Naive B cell (primary cell): Measurements from ENCODE around the gene HOXA13. TPM values are rescaled to one million over a fixed set of nuclear protein-coding genes. Genes with fewer than 3 reads are reported as not detected.
A peak's percentile ranks its signal among the peaks of the same experiment; 100 is the strongest.

Experiments
- ATAC-seq, 2 donors: fragments of 150-1000 bp; cut with Tn5 transposase; 2 replicates each; pipeline ENCODE4 v1.10.0; 2021; ENCODE audit warnings: low read depth in 2 of 2, mild to moderate bottlenecking in 2 of 2, moderate library complexity in 2 of 2
- DNase-seq: peaks from one replicate; pipeline ENCODE4 v3.0.0; 2022
- H3K27ac Mint-ChIP-seq, 6 donors: one replicate each; pipeline ENCODE4 v1.8.0; 2020 to 2022; ENCODE audit warnings: mild to moderate bottlenecking in 6 of 6, mixed read lengths in 6 of 6, moderate library complexity in 5 of 6, inconsistent platforms in 2 of 6
- H3K27me3 Mint-ChIP-seq, 3 donors: one replicate each; pipeline ENCODE4 v1.8.0; 2021 to 2022; ENCODE audit warnings: mixed read lengths in 3 of 3, mild to moderate bottlenecking in 1 of 3
- H3K36me3 Mint-ChIP-seq, 2 donors: one replicate each; pipeline ENCODE4 v1.8.0; 2020 to 2022; ENCODE audit warnings: mixed read lengths in 2 of 2, inconsistent platforms in 1 of 2, mild to moderate bottlenecking in 1 of 2
- H3K4me1 Mint-ChIP-seq, 3 donors: one replicate each; pipeline ENCODE4 v1.8.0; 2020 to 2022; ENCODE audit warnings: mixed read lengths in 3 of 3, inconsistent platforms in 1 of 3, mild to moderate bottlenecking in 1 of 3, moderate library complexity in 1 of 3
- H3K4me3 Mint-ChIP-seq, 8 donors: one replicate each; pipeline ENCODE4 v1.8.0; 2020 to 2022; ENCODE audit warnings: mild to moderate bottlenecking in 8 of 8, mixed read lengths in 8 of 8, moderate library complexity in 8 of 8, inconsistent platforms in 2 of 8
- H3K9me3 Mint-ChIP-seq, 7 donors: one replicate each; pipeline ENCODE4 v1.8.0; 2020 to 2022; ENCODE audit warnings: mixed read lengths in 7 of 7, mild to moderate bottlenecking in 5 of 7, inconsistent platforms in 2 of 7, moderate library complexity in 1 of 7
- polyA plus RNA-seq, 6 donors: library from polyadenylated mRNA; unstranded; fragments of 300-500 nt; fragmentation: Illumina TruSeq; gene quantifications; one replicate each; pipeline ENCODE4 v1.2.3, GENCODE V29; 2021; ENCODE audit warnings: low read depth in 6 of 6

HOXA13 gene
- polyA plus RNA-seq, 6 donors from 2014 or later, result not detected

DNA sequence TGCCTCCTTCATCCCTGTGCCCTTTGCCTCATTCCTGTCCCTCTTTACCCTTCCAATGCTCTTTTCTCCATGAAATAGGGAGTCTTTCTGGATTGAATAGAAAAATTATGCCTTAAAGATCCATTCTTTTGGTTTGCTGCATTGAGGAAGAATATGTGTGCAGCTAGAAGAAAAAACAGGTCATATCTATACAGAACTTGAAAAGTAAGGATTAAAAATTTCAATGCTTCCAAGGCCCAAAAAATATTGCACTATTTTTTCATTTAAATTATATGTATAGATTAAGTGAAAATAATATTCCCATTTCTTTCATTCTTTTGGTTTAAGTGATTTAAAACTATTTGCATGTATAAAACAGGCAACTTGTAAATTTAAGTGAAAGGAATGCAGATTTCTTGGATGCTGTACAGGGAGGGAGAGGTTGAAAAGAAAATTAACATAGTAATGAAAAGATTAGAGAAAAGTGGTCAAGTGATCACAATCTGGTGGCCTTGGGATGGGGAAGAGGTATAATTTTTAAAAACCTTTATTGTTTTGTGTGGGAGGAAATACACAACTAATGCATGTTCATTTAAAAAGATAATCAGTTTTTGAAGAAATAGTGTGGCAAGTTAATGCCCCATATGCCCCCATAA is 24.2 kb upstream of the HOXA13 start:
- ATAC-seq (no peak), DNase-seq (no peak)
- H3K9me3 Mint-ChIP-seq, result peaks cover 0 to 3% (median 0%) of the 10 kb centered on the region in 7 donors
- H3K27me3 Mint-ChIP-seq, result peaks cover 82 to 89% (median 85%) of the 10 kb centered on the region in 3 donors
- H3K4me1 Mint-ChIP-seq, result peaks cover 0 to 11% (median 9%) of the 10 kb centered on the region in 3 donors
- no peaks in the 10 kb centered on the region for H3K36me3 Mint-ChIP-seq
- no peak overlapping the region for H3K27ac Mint-ChIP-seq
- no peak overlapping the region for H3K4me3 Mint-ChIP-seq

GRCh38 chr7:27221201-27221797 is 21.4 kb upstream of the HOXA13 start:
- ATAC-seq (no peak), DNase-seq (no peak)
- Mint-ChIP-seq H3K27ac (no peak overlapping the region), H3K4me3 (peak overlapping the region in 4 of 8 donors; percentile 25 to 59 (median 48)), H3K9me3 (peaks cover 0 to 3% (median 0%) of the 10 kb centered on the region in 7 donors), H3K4me1 (peaks cover 0 to 11% (median 9%) of the 10 kb centered on the region in 3 donors), H3K36me3 (no peaks in the 10 kb centered on the region), H3K27me3 (peaks cover 78 to 90% (median 85%) of the 10 kb centered on the region in 3 donors)

GRCh38 chr7:27220440-27220955 is 20.6 kb upstream of the HOXA13 start:
- peak; percentile 35 to 41 for ATAC-seq
- H3K9me3 Mint-ChIP-seq, result peaks cover 0 to 3% (median 0%) of the 10 kb centered on the region in 7 donors
- H3K36me3 Mint-ChIP-seq, result peaks cover 0 to under 1% of the 10 kb centered on the region in 2 donors
- no peak overlapping the region for H3K27ac Mint-ChIP-seq
- DNase-seq, result no peak
- peak overlapping the region in 5 of 8 donors; percentile 10 to 71 (median 47) for H3K4me3 Mint-ChIP-seq
- peaks cover 83 to 94% (median 89%) of the 10 kb centered on the region in 3 donors for H3K27me3 Mint-ChIP-seq
- H3K4me1 Mint-ChIP-seq, result peaks cover 0 to 11% (median 9%) of the 10 kb centered on the region in 3 donors

GRCh38 chr7:27219821-27220220 is 19.9 kb upstream of the HOXA13 start:
- Mint-ChIP-seq H3K4me3 (peak overlapping the region in 6 of 8 donors; percentile 25 to 81 (median 54)), H3K27me3 (peaks cover 86 to 94% (median 89%) of the 10 kb centered on the region in 3 donors), H3K9me3 (peaks cover 0 to under 1% (median 0%) of the 10 kb centered on the region in 7 donors), H3K4me1 (peaks cover 0 to 11% (median 9%) of the 10 kb centered on the region in 3 donors), H3K27ac (peak overlapping the region in 1 of 6 donors; percentile 76), H3K36me3 (peaks cover 0 to 7% of the 10 kb centered on the region in 2 donors)
- DNase-seq (no peak), ATAC-seq (no peak)

GRCh38 chr7:27217951-27218350 is 18.1 kb upstream of the HOXA13 start:
- peaks cover 11 to 13% (median 11%) of the 10 kb centered on the region in 3 donors for H3K4me1 Mint-ChIP-seq
- H3K27me3 Mint-ChIP-seq, result peaks cover 87 to 93% (median 92%) of the 10 kb centered on the region in 3 donors
- no peak overlapping the region for H3K4me3 Mint-ChIP-seq
- no peak for DNase-seq
- H3K36me3 Mint-ChIP-seq, result peaks cover 0 to 7% of the 10 kb centered on the region in 2 donors
- ATAC-seq, result no peak
- no peak overlapping the region for H3K27ac Mint-ChIP-seq
- H3K9me3 Mint-ChIP-seq, result no peaks in the 10 kb centered on the region

DNA sequence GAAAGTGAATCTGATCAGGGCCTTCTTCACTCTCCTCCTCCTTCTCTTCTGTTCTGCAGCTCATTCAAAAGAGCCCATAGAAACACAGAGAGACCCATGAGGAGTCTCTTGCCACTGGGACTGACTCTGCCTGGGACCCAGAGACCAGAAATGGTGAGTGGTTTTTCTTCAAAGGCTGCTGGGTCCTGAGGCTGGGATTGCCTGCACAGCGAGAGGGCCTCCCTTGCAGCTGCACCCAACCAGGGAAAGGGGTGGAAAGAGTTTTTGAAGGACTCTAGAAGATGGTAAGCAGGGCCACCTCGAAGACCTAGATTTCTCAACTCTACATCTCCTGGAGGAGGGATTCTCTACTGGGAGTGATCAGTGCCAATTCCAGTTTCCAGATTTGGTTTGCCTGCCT is 15.5 kb upstream of the HOXA13 start:
- ATAC-seq (no peak), DNase-seq (no peak)
- H3K27me3 Mint-ChIP-seq, result peaks cover 81 to 94% (median 94%) of the 10 kb centered on the region in 3 donors
- peaks cover 13 to 24% (median 18%) of the 10 kb centered on the region in 3 donors for H3K4me1 Mint-ChIP-seq
- H3K27ac Mint-ChIP-seq, result peak overlapping the region in 2 of 6 donors; percentile 17 to 52
- no peaks in the 10 kb centered on the region for H3K9me3 Mint-ChIP-seq
- peaks cover 0 to 7% of the 10 kb centered on the region in 2 donors for H3K36me3 Mint-ChIP-seq
- H3K4me3 Mint-ChIP-seq, result peak overlapping the region in 1 of 8 donors; percentile 54

- no peak overlapping the region for H3K27ac Mint-ChIP-seq
- H3K4me1 Mint-ChIP-seq, result peaks cover 10 to 28% (median 15%) of the 10 kb centered on the region in 3 donors
- no peaks in the 10 kb centered on the region for H3K9me3 Mint-ChIP-seq
- ATAC-seq (no peak), DNase-seq (no peak)
- H3K27me3 Mint-ChIP-seq, result peaks cover 83 to 97% (median 96%) of the 10 kb centered on the region in 3 donors
- peak overlapping the region in 2 of 8 donors; percentile 25 to 47 for H3K4me3 Mint-ChIP-seq
- peaks cover 0 to 7% of the 10 kb centered on the region in 2 donors for H3K36me3 Mint-ChIP-seq
Observed at GRCh38 chr7:27214239-27214950, 14.5 kb upstream of the HOXA13 start.

DNA sequence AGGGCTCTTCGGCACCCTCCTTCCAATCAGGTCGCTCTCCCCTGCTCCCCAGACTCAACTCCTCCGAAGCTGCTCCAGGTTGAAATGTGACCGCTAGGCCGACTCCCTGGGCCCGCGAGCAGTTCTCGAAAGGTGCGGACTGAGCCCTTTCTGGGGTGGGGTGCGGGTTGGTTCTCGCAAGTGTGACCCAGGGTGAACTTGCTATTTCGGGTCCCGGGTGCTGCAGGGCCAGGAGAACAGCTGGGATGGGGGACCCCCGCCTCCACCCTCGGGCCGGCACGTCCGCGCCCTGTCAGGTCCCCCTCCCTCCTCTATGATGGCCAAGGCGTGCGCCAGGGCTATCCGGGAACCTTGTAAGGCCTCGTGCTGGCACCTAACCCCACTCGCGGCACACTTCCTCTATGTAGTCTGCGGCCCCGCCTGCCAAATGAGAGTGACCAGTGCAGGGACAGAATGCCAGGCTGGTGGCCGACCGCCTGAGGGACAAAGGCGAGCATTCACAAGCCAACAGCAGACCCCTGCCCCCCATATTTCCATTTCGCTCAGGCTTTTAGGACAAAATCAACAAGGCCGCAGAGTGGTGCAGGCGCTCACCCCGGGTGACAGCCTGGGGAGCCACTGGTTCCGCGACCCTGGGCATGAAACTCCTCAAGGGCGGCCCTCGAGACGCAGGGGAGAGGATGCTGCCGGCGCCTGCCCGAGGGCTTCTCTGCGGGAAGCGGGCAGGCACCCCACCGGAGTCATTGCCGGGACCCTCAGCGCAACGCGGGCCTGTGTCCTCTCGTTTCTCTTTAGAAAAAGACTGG is 13.7 kb upstream of the HOXA13 start:
- Mint-ChIP-seq H3K4me3 (peak overlapping the region in 4 of 8 donors; percentile 25 to 40 (median 30)), H3K4me1 (peaks cover 10 to 28% (median 15%) of the 10 kb centered on the region in 3 donors), H3K36me3 (peaks cover 0 to 7% of the 10 kb centered on the region in 2 donors), H3K27me3 (peaks cover 85 to 97% (median 96%) of the 10 kb centered on the region in 3 donors), H3K27ac (peak overlapping the region in 1 of 6 donors; percentile 87), H3K9me3 (no peaks in the 10 kb centered on the region)
- ATAC-seq (no peak), DNase-seq (no peak)

GRCh38 chr7:27212497-27213432 is 12.9 kb upstream of the HOXA13 start:
- peak overlapping the region in 2 of 6 donors; percentile 18 to 67 for H3K27ac Mint-ChIP-seq
- H3K36me3 Mint-ChIP-seq, result peaks cover 0 to 7% of the 10 kb centered on the region in 2 donors
- H3K4me3 Mint-ChIP-seq, result peak overlapping the region in 4 of 8 donors; percentile 5 to 49 (median 24)
- no peaks in the 10 kb centered on the region for H3K9me3 Mint-ChIP-seq
- no peak for ATAC-seq
- H3K27me3 Mint-ChIP-seq, result peaks cover 88 to 97% (median 96%) of the 10 kb centered on the region in 3 donors
- peaks cover 10 to 28% (median 15%) of the 10 kb centered on the region in 3 donors for H3K4me1 Mint-ChIP-seq
- DNase-seq, result no peak

DNA sequence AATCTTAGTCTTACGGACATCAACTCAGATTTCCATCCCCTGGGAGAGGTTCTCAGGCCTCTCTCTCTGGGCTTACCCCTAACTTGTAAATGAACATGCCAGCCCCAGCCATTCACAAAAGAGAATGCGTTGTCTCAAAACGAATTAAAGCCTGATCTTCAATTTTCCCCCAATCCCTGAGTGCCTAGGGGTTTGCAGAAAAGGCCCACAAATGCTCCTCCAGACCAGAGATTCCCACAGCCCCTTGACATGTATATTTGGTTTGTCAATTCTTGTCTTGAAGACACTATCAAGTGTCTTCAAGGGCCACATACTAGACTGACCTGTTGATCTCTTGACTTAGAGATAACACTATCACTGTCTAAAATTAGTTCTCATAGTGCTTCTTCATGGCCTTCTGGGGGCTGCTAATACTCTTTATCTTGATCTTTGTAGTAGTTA is 11.9 kb upstream of the HOXA13 start:
- DNase-seq, result no peak
- no peaks in the 10 kb centered on the region for H3K9me3 Mint-ChIP-seq
- H3K27ac Mint-ChIP-seq, result no peak overlapping the region
- ATAC-seq, result no peak
- H3K4me1 Mint-ChIP-seq, result peaks cover 10 to 28% (median 15%) of the 10 kb centered on the region in 3 donors
- H3K27me3 Mint-ChIP-seq, result peaks cover 90 to 97% (median 96%) of the 10 kb centered on the region in 3 donors
- H3K36me3 Mint-ChIP-seq, result peaks cover 0 to 7% of the 10 kb centered on the region in 2 donors
- H3K4me3 Mint-ChIP-seq, result no peak overlapping the region

- Mint-ChIP-seq H3K4me3 (no peak overlapping the region), H3K4me1 (peaks cover 10 to 28% (median 16%) of the 10 kb centered on the region in 3 donors), H3K27ac (peak overlapping the region in 1 of 6 donors; percentile 64), H3K9me3 (peaks cover 0 to 7% (median 0%) of the 10 kb centered on the region in 7 donors), H3K36me3 (peaks cover 2 to 7% of the 10 kb centered on the region in 2 donors), H3K27me3 (peaks cover 91 to 97% (median 96%) of the 10 kb centered on the region in 3 donors)
- no peak for DNase-seq
- no peak for ATAC-seq
Observed at GRCh38 chr7:27211084-27211446, 11.2 kb upstream of the HOXA13 start.
